ENCODE results near the gene VWDE. TPM values are rescaled to one million over a fixed set of nuclear protein-coding genes. Genes with fewer than 3 reads are reported as not detected.

VWDE gene
- total RNA-seq, 2 donors from 2014 or later: 7.3 to 8.8 TPM

DNA sequence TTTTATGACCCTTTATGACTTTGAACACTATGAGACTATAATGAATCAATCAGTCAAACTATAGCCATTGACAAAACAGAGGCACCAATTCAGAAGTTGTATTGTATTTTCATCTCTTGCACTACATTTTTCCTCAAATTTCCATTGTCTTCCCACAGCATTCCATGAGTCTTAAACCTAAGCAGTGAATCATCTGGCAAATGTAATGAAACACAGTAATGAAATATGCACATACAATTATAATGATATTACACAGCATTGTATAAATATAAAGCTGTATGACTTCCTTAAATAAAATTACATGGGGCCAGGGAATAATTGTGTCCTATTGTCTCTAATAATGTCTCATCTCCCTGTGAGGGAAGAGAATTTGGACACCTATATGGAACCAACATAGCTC lies 45.0 kb downstream of the VWDE start:
- ATAC-seq (no peak), DNase-seq (no peak)
- intact Hi-C loops (cut with DNase I): no loop called here

DNA sequence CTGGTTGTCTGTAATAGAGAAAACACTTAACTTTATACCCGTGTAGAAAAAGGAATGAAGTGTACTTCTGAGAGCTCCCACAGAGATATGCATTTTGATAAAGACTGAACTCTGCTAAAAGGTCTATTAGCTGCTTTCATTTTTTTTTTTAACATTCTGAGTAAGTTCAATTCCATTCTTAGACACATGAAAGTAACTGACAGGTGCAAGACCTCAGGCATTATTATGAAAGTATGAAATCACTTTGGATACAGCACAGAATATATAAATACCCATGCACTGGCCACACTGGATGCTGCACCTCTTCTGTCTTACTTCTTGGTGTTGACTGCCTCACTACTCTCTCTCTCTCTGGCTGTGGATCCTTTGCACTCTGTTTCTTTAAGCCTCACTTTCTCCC lies 46.2 kb downstream of the VWDE start:
- no peak for ATAC-seq
- intact Hi-C loops (cut with DNase I): no loop called here
- no peak for DNase-seq

DNA sequence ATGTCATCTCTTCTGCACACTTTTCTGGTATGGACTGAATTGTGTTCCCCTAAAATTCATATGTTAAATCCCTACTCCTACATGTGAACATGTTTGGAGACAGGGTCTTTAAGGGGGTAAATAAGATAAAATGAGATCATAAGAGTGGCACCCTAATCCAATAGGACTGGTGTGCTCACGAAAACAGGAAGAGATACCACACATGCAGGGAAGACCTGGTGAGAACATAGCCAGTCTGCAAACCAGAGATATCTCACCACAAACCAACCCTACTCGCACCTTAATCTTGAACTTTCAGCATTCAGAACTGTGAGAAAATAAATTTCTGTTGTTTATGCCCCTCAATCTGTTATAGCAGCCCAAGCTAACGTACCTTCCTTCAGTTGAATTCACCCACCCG lies 51.8 kb downstream of the VWDE start:
- DNase-seq (no peak), ATAC-seq (no peak)
- intact Hi-C loops (cut with DNase I): no loop called here

DNA sequence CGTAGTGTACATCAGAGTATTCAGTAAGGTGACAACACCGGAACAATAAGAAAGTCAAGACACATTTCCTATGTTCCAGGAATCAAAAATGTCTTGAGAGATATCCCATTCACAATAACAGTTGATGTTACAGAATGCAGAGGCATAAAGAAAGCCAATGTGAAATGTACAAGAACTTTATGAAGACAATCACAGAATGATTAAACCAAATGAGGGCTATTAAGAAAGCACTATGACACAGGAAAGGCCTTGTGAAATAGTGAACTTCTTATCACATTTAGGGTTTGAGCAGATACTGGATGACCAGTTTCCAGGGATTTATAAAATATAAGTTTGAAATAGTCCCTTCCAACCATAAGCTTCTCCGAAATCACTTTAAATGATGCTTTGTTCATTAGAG lies 52.7 kb downstream of the VWDE start:
- no peak for ATAC-seq
- intact Hi-C loops (cut with DNase I): no loop called here
- no peak for DNase-seq

DNA sequence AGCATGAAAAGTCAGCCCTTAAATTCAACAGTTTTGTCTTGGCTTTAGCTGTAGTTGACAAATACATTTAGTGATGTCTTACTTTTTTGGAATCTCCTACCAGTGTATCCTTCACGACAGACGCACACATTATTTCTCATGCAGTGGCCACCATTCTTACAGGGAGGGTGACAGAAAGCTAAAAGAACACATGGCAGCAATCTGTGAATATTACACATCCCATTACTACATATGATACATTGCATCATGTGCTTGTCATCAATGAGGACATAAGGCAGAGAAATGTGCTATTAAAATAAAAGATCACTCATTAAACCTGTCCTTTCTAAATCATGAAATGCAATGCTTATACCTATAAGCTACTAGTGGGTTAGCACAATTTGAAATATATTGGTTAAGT lies 66.6 kb downstream of the VWDE start:
- ATAC-seq: no peak
- no peak for DNase-seq
- intact Hi-C loops (cut with DNase I): no loop called here

DNA sequence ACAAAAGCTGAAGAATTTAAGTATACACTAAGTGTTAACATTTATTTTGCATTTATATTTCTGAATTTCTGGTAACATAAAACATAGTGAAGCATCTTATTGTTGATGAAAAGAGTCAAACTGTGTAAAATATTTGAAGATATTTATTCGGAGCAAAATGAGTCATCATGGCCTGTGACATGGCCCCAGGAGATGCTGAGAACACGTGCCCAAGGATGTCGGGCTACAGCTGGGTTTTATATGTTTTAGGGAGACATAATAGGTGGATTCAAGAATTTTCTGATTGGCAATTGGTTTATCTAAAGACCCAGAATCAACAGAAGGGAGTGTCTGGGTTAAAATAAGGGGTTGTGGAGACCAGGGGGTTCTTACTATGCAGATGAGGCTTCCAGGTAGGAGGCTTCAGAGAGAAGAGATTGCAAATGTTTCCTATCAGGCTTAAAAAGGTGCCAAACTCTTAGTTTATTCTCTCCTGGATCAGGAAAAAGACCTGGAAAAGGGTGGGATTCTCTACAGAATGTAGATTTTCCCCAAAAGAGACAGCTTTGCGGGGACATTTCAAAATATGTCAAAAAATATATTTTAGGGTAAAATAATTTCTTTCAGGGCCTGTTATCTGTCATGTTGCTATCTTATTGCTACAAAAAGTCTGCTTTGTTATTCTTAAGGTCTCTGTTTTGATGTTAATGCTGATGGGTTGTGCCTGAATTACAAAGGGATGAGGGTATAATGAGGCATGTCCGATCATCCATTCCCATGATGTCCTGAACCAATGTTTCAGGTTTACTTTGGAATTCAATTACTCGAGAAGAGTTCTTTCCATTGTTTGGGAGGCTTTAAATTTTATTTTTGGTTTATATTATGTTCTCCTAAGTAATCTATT lies 74.5 kb downstream of the VWDE start:
- intact Hi-C loops (cut with DNase I): no loop called here
- no peak for ATAC-seq
- DNase-seq: no peak

DNA sequence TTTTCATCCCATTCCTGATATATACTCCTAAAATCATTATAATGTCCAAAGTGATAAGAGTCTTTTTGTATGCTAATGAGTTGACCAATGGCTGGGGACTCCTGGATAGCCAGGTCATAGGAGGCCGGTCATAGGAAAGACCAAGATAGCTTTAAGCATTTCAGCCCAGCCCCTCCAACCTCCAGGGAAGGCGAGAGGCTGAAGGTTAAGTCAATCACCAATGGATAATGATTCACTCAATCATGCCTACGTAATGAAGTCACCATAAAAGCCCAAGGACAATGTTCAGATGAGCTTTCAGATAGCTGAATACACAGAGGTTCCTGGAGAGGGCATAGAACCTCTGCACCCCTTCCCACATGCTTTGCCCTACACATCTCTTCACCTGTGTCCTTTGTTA lies 75.7 kb downstream of the VWDE start:
- no peak for DNase-seq
- intact Hi-C loops (cut with DNase I): no loop called here
- ATAC-seq: no peak

DNA sequence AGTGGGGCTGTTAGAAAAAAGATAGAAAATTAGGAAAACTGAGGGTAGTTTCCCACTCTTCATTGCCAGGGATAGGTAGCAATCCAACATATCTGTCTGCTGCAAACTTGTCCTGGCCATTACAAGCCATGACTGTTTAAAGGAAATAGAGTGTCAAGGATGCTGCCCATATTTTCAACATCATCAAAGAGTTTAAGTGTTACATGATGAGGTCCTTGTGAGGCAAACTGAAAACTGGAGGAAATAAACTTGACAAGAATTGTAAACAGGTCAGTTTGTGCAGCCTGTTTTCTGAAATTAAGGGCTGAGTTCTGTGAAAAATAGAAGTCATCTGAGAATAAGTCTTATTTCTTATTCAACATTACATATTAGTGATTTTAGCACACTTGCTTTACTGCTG lies 78.0 kb downstream of the VWDE start:
- intact Hi-C loops (cut with DNase I): no loop called here
- ATAC-seq (no peak), DNase-seq (no peak)

DNA sequence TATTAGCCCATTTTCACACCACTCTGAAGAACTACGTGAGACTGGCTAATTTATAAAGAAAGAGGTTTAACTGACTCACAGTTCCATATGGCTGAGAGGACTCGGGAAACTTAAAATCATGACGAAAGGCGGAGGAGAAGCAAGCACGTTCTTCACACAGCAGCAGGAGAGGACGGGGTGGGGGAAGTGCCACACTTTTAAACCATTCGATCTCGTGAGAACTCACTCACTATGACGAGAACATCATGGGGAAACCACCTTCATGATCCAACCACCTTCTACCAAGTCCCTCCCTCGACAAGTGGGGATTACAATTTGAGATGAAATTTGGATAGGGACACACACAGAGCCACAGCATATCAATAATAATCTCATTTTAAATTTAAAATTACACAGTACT lies 80.2 kb downstream of the VWDE start:
- no peak for ATAC-seq
- intact Hi-C loops (cut with DNase I): loop anchor here (2.0 to 5.0 kb wide), 3 partner anchors 256 to 896 kb away; no protein-coding TSS in a partner anchor
- no peak for DNase-seq

DNA sequence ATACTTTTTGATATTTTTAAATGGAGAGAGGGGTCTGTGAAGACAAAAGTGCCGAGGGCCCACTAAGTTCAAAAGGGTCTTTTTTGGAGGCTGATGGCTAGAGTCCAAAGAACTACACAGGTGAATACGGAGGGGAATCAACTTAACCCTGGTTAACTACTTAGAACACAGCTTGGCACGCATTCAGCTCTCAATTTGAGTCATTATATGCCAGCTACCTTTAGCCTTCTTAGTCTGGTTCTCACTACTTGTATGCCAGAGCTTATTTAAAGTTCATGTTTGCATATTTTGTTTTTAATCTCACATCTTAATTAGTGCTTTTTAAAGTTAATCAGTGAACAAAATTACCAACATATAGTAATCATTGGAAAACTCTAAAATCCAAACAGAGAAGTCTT lies 80.8 kb downstream of the VWDE start:
- intact Hi-C loops (cut with DNase I): loop anchor here (2.0 to 5.0 kb wide), 3 partner anchors 256 to 896 kb away; no protein-coding TSS in a partner anchor
- ATAC-seq (no peak), DNase-seq (no peak)

DNA sequence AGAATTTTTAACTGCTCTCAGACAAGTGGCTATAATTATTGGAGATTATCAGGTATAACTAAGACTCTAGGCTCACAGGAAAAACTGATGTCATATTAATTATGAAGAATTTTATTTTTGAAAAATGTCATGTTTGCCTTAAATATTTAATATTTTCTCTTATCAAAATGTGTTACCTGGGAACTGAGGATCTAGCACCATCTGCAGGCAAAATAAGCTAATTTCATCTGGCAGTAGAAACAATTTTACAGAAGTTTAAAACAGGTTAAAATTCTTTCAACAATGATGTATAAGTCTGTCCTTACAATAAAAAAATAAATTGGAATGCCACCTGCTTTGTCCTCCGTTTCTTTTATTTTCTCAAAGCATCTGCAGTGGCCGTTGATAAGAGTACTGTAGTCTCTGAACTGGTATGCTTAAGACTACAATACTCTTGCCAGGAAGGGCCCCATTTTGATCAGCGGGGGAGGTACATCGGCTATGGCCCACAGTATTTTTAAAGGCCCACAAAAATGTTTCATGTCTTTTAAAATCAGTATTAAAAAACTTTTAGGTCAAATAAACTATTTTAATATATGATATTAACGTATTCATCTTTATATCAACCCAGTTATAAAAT lies 81.3 kb downstream of the VWDE start:
- intact Hi-C loops (cut with DNase I): loop anchor here (2.0 to 5.0 kb wide), 3 partner anchors 255 to 895 kb away; no protein-coding TSS in a partner anchor
- DNase-seq: no peak
- no peak for ATAC-seq

DNA sequence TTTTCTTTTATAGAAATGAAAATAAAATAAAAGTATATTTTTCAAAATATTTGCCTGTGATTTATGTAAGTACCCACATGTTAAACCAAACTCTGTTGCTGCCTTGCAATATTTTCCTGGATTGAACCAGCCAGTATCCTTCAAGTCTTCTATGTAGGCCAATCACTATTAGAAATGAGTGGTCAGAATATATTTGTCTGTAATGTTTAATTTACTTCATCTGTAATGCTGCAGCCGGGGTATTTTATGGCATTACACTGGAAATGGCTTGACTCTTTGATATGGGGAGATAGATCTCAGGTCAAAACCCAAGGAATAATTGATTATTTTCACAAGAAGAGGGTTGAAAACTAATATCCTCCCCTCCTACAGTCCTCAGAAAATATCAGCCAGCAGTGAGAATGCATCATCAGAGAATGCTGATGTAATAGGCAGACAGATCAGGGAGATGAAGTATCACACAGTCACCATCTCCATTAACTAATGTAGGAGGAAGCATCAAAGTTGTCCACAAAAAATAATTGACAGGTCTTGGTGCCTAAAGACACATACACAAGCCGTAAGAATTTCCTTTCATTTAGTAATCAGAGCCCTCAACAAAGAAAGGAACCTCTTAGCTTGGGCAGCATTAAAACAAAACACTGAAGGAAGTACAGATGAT lies 82.5 kb downstream of the VWDE start:
- intact Hi-C loops (cut with DNase I): loop anchor here (5.0 kb wide), 2 partner anchors 254 to 894 kb away; no protein-coding TSS in a partner anchor
- ATAC-seq: no peak
- no peak for DNase-seq

DNA sequence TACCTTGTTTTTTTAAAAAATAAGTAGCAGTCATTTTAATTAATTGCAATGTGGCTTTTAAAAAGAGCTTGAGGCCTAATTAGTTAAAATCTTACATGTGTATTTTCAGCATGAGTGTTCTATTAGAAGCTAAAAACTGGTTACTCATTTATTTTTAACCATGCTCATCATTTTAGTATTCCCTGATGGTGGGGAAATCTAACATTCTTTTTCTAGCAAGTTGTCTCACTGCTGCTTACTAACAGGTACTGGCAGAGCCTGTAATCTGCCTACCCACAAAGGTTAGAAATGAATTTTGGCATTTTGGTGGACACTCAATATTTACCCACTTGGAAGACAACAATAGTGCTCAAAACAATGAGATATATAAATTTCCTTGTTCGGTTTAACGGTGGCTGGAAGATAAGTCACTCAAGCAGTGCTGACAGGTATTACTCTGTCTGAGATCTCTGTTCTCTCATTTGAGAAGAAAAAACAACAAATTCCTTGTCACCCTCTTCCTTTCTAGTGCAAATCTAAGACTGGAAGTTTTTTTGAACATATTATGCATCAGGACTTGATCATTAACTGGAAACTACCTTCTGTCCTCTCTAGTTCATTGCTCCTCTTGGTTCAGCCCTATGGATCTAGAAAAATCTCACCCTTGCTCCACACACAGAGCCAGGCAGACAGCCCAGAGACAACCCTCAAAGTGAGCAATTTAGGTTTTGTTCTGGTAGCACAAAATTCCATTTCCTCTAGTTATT lies 83.3 kb downstream of the VWDE start:
- DNase-seq: no peak
- no peak for ATAC-seq
- intact Hi-C loops (cut with DNase I): loop anchor here (5.0 kb wide), 2 partner anchors 253 to 893 kb away; no protein-coding TSS in a partner anchor

DNA sequence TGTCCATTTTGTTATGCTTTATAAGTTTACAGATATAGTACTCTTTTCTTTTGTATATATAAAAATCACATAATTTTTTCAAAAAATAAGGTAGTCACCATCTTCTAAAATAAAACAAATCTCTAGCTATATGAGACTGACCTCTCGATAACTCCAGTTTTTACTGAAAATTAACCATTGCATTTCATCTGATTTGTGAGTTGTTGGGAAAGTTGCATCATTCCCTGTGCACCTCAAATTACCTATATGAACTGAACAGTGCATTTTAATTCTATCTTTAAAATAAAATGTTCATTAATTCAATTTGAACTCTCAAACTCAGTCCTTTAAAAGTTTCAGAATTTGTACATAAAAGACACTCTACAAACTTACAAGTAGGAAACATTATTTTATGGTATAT lies 86.0 kb downstream of the VWDE start:
- intact Hi-C loops (cut with DNase I): no loop called here
- no peak for ATAC-seq
- DNase-seq: no peak

DNA sequence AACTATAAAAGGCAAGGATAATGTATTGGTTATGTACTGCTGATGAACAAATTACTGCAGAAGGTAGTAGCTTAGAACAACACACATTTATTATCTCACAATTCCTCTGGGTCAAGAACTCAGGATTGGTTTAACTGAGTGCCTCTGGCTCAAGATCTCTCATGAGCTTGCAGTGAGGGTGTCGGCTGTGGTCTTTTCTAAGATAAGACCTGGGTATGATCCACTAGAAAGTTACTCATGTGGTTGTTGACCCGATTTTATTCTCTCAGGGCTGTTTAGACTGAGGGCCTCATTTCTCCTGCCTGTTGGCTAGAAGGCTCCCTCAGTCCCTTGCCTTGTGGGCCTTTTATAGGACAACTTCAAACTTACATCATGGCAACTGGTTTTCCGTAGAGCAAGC lies 86.7 kb downstream of the VWDE start:
- no peak for DNase-seq
- ATAC-seq: no peak
- intact Hi-C loops (cut with DNase I): no loop called here

DNA sequence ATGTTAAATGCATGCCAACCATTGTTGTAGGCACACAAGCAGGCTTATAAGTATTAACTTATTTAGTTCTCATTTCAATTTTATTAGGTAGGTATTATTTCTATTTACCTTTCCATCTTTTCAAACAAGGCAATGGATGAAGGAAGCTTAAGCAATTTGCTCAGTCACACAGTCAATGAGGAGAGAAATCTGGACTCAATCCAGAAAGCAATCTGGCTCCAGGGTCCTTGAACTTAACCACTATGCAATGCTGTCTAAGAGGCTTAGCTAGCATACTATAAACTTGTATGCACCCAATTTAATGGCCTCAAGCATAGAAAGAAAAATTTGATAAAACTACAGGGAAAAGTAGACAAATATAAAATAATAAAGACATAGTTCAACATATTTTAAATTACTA lies 88.6 kb downstream of the VWDE start:
- ATAC-seq (no peak), DNase-seq (no peak)
- intact Hi-C loops (cut with DNase I): no loop called here

DNA sequence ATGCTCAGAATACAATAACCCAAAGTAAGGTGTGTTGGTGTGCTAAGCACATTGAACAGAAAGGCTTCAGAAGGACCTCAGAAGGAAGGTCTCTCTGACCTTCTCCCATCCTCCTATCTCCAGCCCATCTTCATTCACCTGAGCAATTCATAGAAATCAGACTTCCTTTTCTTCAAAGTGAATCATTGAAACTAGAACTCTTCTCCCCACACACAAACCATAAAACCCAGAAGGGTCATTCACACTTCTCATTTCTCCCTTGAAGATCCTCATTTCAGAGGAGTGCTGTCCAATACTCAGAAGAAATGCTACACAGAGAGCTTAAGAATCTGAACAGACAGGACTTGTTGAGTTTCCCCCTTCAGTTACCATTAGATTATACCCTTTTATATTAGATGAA lies 89.5 kb downstream of the VWDE start:
- ATAC-seq: no peak
- intact Hi-C loops (cut with DNase I): no loop called here
- no peak for DNase-seq

DNA sequence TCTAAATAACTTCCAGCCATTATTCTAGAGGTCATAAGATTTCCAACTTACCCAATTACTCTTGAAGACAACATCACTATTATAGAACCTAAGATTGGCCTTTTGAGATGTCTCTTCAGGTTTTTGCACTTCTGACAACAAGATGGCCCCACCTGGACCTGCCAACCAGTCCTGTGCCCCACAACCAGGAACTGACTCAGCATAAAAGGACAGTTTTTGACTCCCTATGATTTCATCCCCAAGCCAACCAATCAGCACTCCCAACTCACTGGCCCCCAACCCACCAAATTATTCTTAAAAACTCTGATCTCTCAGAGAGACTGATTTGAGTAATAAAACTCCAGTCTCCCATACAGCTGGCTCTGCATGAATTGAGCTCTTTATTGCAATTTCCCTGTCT lies 98.2 kb downstream of the VWDE start:
- ATAC-seq: no peak
- intact Hi-C loops (cut with DNase I): no loop called here
- DNase-seq: no peak

DNA sequence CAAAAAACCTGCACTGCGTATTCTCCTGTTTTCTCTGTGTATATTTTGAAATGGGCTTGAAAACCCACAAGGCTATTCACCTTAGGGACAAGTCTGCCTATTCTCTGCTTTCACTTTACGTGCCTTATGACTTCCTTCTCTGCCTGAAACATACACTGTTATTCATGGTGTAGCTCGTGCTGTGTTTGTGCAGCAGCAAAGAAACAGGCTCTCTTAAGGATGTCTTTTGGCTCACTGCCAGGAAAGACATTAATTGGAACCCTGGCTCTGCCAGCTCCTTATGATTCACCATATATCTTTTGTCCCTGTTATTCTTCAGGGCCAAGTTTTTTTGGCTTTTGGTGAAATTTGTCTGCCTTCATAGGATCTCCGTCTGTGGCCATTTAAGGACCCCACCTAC lies 100.2 kb downstream of the VWDE start:
- ATAC-seq (no peak), DNase-seq (no peak)
- intact Hi-C loops (cut with DNase I): no loop called here

DNA sequence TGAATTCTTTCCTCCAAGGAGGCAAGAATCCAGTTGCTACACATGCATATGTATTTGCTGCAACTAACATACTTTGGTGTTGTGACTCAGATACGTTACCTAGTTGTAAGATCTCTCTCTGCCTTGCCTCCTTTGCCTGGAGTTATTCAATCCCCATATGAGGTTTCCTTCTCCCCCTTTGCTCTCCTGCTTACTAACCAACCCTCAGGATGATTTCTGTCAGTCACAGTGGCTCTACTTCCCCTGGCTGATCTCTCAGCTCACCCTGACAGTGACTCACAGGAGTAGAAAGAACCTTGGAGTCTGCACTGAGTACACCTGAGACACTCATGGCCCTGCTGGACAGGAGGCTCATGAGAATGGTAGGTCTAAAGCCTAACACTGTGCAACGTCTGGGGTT lies 100.6 kb downstream of the VWDE start:
- DNase-seq: no peak
- intact Hi-C loops (cut with DNase I): no loop called here
- no peak for ATAC-seq

Data from left cardiac atrium (tissue), 4 donors.